ENCODE results near the gene C3AR1. TPM values are rescaled to one million over a fixed set of nuclear protein-coding genes. Genes with fewer than 3 reads are reported as not detected.
"Not testable (repeated sequence)": the region's sequence is repeated elsewhere in the genome, so short reads cannot be mapped to it uniquely, and the experiment has no call there.

Gene C3AR1
- total RNA-seq, 1 experiment from 2014 or later: not detected

- not testable (repeated sequence) for DNase-seq (ENCODE audit: extremely low read depth, low read depth)
These were observed 35.1 kb downstream of the C3AR1 start for GRCh38 chr12:8031017-8031416.

GRCh38 chr12:8030189-8030588 is 36.0 kb downstream of the C3AR1 start:
- no peak for DNase-seq (ENCODE audit: extremely low read depth, low read depth)

- DNase-seq (ENCODE audit: extremely low read depth, low read depth): no peak
These were observed 37.9 kb downstream of the C3AR1 start for GRCh38 chr12:8028267-8028666.

GRCh38 chr12:8027856-8028255 is 38.3 kb downstream of the C3AR1 start:
- DNase-seq (ENCODE audit: extremely low read depth, low read depth): no peak

GRCh38 chr12:8026291-8026900 is 39.8 kb downstream of the C3AR1 start:
- DNase-seq (ENCODE audit: extremely low read depth, low read depth): peak; percentile 97

- no peak for DNase-seq (ENCODE audit: extremely low read depth, low read depth)
These were observed 47.2 kb downstream of the C3AR1 start for GRCh38 chr12:8018666-8019581.

- not testable (repeated sequence) for DNase-seq (ENCODE audit: extremely low read depth, low read depth)
These were observed 47.9 kb downstream of the C3AR1 start for GRCh38 chr12:8018213-8018612.

GRCh38 chr12:8014836-8015235 is 51.3 kb downstream of the C3AR1 start:
- DNase-seq (ENCODE audit: extremely low read depth, low read depth): no peak

GRCh38 chr12:8012651-8013309 is 53.4 kb downstream of the C3AR1 start:
- DNase-seq (ENCODE audit: extremely low read depth, low read depth): no peak

GRCh38 chr12:8011331-8011730 is 54.8 kb downstream of the C3AR1 start:
- no peak for DNase-seq (ENCODE audit: extremely low read depth, low read depth)

Other genes with a start within 250 kb of the C3AR1 start
- gene SLC2A14, start 193.4 kb downstream of the C3AR1 start, total RNA-seq (2014; rRNA removed; shearing (Covaris generic)): not detected in 2 replicates
- gene SLC2A3, start 130.2 kb downstream of the C3AR1 start, total RNA-seq (2014; rRNA removed; shearing (Covaris generic)): 299 and 321 TPM in 2 replicates
- 6.9 and 7.3 TPM in 2 replicates for gene FOXJ2, start 33.6 kb downstream of the C3AR1 start, total RNA-seq (2014; rRNA removed; shearing (Covaris generic))
- 27.4 and 31.3 TPM in 2 replicates for gene NECAP1, start 15.9 kb upstream of the C3AR1 start, total RNA-seq (2014; rRNA removed; shearing (Covaris generic))
- not detected in 2 replicates for gene CLEC4A, start 57.3 kb upstream of the C3AR1 start, total RNA-seq (2014; rRNA removed; shearing (Covaris generic))
- not detected in 2 replicates for gene ZNF705A, start 90.7 kb upstream of the C3AR1 start, total RNA-seq (2014; rRNA removed; shearing (Covaris generic))
- gene FAM90A1, start 161.3 kb upstream of the C3AR1 start, total RNA-seq (2014; rRNA removed; shearing (Covaris generic)): not detected in 2 replicates

All from NCI-H460 (cell line).